Endodermal cell (in vitro differentiated cells): ENCODE data around the gene SLIT3. TPM values are rescaled to one million over a fixed set of nuclear protein-coding genes. Genes with fewer than 3 reads are reported as not detected.

ENCODE experiments used
- DNase-seq: peaks from one replicate; pipeline ENCODE4 v3.0.0-alpha.2; 2017
- H3K27ac ChIP-seq: 2 replicates; pipeline ENCODE4 v1.5.1; 2013; ENCODE audit warnings: mild to moderate bottlenecking, low read depth, low read length, moderate library complexity
- H3K27me3 ChIP-seq: 2 replicates; pipeline ENCODE4 v1.6.1; 2013; ENCODE audit warnings: mild to moderate bottlenecking, low read length, moderate library complexity; ENCODE audit not compliant: insufficient read depth, control insufficient read depth, poor library complexity, severe bottlenecking
- H3K36me3 ChIP-seq: 2 replicates; pipeline ENCODE4 v1.7.0; 2013; ENCODE audit warnings: mild to moderate bottlenecking, low read length, moderate library complexity; ENCODE audit not compliant: control insufficient read depth, insufficient read depth
- H3K4me1 ChIP-seq: one replicate; pipeline ENCODE4 v1.7.0; 2013; ENCODE audit warnings: low read length; ENCODE audit not compliant: control insufficient read depth, insufficient read depth
- H3K4me3 ChIP-seq: 2 replicates; pipeline ENCODE4 v1.5.1; 2013; ENCODE audit warnings: mild to moderate bottlenecking, low read length, moderate library complexity
- H3K9ac ChIP-seq: 2 replicates; pipeline ENCODE4 v1.6.1; 2013; ENCODE audit warnings: mild to moderate bottlenecking, low read length, moderate library complexity; ENCODE audit not compliant: poor library complexity, severe bottlenecking; ENCODE audit errors: extremely low read depth
- H3K9me3 ChIP-seq: 2 replicates; pipeline ENCODE4 v1.6.1; 2013; ENCODE audit warnings: mild to moderate bottlenecking, low read length, moderate library complexity; ENCODE audit not compliant: control insufficient read depth
- H3K27ac Mint-ChIP-seq: 2 replicates; pipeline ENCODE4 v1.8.0; 2020; ENCODE audit warnings: mixed read lengths
- H3K27me3 Mint-ChIP-seq: 2 replicates; pipeline ENCODE4 v1.8.0; 2021; ENCODE audit warnings: mild to moderate bottlenecking, mixed read lengths; ENCODE audit not compliant: insufficient read depth
- H3K36me3 Mint-ChIP-seq: 2 replicates; pipeline ENCODE4 v1.8.0; 2020; ENCODE audit warnings: low read depth, mixed read lengths
- H3K4me1 Mint-ChIP-seq: 2 replicates; pipeline ENCODE4 v1.8.0; 2020; ENCODE audit warnings: mixed read lengths
- H3K4me3 Mint-ChIP-seq: 2 replicates; pipeline ENCODE4 v1.8.0; 2020; ENCODE audit warnings: mild to moderate bottlenecking, moderate library complexity, mixed read lengths
- H3K9me3 Mint-ChIP-seq: 2 replicates; pipeline ENCODE4 v1.8.0; 2020; ENCODE audit warnings: mild to moderate bottlenecking, mixed read lengths
- CTCF ChIP-seq: fragments of 200-600 bp; sonication (generic); conservative IDR thresholded peaks from 2 replicates; pipeline ENCODE4 v1.5.0; 2021; ENCODE audit warnings: antibody characterized with exemption, mild to moderate bottlenecking
- WGBS, 2 experiments: methylation state at CpG; one replicate each; pipeline versions ENCODE4 v1.1.5 to v1.1.7; 2013; ENCODE audit warnings: missing lambda C conversion rate in 2 of 2, mixed read lengths in 1 of 2; ENCODE audit not compliant: insufficient coverage in 1 of 2, insufficient read length in 1 of 2; 5-methylcytosine and 5-hydroxymethylcytosine counted together
- total RNA-seq, 2 donors: library from RNA; stranded (reverse); fragmentation: NEBNext Ultra II Directional in 1 of 2; extraction: Animal tissue kit (Norgen Biotek cat#: 25700) in 1 of 2; gene quantifications; 2 replicates in 1 of 2; 3 replicates in 1 of 2; pipeline ENCODE4 v1.2.1, GENCODE V29; 2021

SLIT3 gene
- total RNA-seq, 2 donors from 2014 or later, result 2.5 to 3.4 TPM

GRCh38 chr5:169296419-169297143 is 4.4 kb downstream of the SLIT3 start:
- no peak for TF ChIP-seq CTCF
- Histone ChIP-seq H3K27ac (no peak overlapping the region), H3K4me3 (no peak overlapping the region), H3K9ac (no peak overlapping the region), H3K27me3 (peaks cover 44% of the 10 kb centered on the region), H3K36me3 (no peaks in the 10 kb centered on the region), H3K4me1 (no peaks in the 10 kb centered on the region), H3K9me3 (no peaks in the 10 kb centered on the region)
- WGBS, 2 experiments, result 91 to 98% methylated on average over 12 to 14 of the region's 14 CpGs
- Mint-ChIP-seq H3K4me1 (peaks cover 9% of the 10 kb centered on the region), H3K9me3 (no peaks in the 10 kb centered on the region), H3K27ac (no peak overlapping the region), H3K27me3 (peaks cover 41% of the 10 kb centered on the region), H3K4me3 (no peak overlapping the region), H3K36me3 (no peaks in the 10 kb centered on the region)
- DNase-seq, result no peak

DNA sequence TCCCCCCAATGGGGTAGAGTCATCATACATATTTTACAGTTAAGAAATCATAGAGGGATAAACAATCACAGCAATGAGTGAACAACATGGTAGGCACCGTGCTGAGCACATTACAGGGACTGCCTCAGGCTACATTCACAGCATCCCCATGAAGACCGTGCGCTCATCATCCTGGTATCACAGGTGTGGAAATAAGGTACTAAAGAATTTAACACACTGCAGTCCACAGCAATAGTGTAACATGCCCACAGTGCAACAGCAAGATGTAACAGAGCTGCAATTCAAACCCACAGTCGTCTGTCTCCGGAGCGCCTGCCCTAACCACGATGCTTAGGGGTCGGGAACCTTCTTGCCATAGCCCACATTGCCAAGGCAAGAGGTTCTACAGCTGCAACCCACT is 5.6 kb downstream of the SLIT3 start:
- no peak overlapping the region for H3K4me3 Mint-ChIP-seq
- Histone ChIP-seq H3K4me1 (no peaks in the 10 kb centered on the region), H3K27me3 (peaks cover 46% of the 10 kb centered on the region), H3K4me3 (no peak overlapping the region), H3K27ac (no peak overlapping the region), H3K36me3 (no peaks in the 10 kb centered on the region), H3K9me3 (no peaks in the 10 kb centered on the region), H3K9ac (no peak overlapping the region)
- WGBS, 2 experiments, result 93 to 97% methylated on average over 6 to 8 of the region's 8 CpGs
- DNase-seq, result peak; percentile 5
- no peaks in the 10 kb centered on the region for H3K9me3 Mint-ChIP-seq
- peaks cover 37% of the 10 kb centered on the region for H3K27me3 Mint-ChIP-seq
- H3K4me1 Mint-ChIP-seq, result peaks cover 6% of the 10 kb centered on the region
- H3K36me3 Mint-ChIP-seq, result no peaks in the 10 kb centered on the region
- no peak overlapping the region for H3K27ac Mint-ChIP-seq
- TF ChIP-seq CTCF, result no peak

DNA sequence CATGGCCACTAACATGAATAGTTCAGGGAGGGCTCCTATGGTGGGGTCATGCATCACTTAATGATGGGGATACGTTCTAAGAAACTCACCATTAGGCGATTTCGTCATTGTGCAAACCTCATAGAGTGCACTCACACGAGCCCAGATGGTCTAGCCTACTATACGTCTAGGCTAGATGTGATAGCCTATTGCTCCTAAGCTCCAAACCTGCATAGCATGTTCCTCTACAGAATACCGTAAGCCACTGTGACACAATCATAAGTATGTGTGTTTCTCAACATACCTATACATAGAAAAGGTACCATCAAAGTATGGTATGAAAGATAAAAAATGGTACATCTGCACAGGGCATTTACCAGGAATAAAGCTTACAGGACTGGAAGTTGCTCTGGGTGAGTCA is 6.3 kb downstream of the SLIT3 start:
- H3K4me1 Mint-ChIP-seq, result peaks cover under 1% of the 10 kb centered on the region
- no peak for TF ChIP-seq CTCF
- peaks cover 31% of the 10 kb centered on the region for H3K27me3 Mint-ChIP-seq

More for the DNA sequence above, 6.3 kb downstream of the SLIT3 start:
- no peaks in the 10 kb centered on the region for H3K36me3 Mint-ChIP-seq
- no peak overlapping the region for H3K4me3 Mint-ChIP-seq
- no peaks in the 10 kb centered on the region for H3K4me1 ChIP-seq
- no peak overlapping the region for H3K27ac ChIP-seq
- H3K9ac ChIP-seq, result no peak overlapping the region
- H3K27me3 ChIP-seq, result peaks cover 40% of the 10 kb centered on the region
- no peak overlapping the region for H3K27ac Mint-ChIP-seq
- no peak overlapping the region for H3K4me3 ChIP-seq
- WGBS, 2 experiments, result 88 to 93% methylated on average over 4 to 6 of the region's 6 CpGs
- H3K9me3 Mint-ChIP-seq, result no peaks in the 10 kb centered on the region
- no peak for DNase-seq
- no peaks in the 10 kb centered on the region for H3K36me3 ChIP-seq
- no peaks in the 10 kb centered on the region for H3K9me3 ChIP-seq
